Measurements from ENCODE around the gene TAGAP.
"Not testable (repeated sequence)": the region's sequence is repeated elsewhere in the genome, so short reads cannot be mapped to it uniquely, and the experiment has no call there.

TAGAP gene

DNA sequence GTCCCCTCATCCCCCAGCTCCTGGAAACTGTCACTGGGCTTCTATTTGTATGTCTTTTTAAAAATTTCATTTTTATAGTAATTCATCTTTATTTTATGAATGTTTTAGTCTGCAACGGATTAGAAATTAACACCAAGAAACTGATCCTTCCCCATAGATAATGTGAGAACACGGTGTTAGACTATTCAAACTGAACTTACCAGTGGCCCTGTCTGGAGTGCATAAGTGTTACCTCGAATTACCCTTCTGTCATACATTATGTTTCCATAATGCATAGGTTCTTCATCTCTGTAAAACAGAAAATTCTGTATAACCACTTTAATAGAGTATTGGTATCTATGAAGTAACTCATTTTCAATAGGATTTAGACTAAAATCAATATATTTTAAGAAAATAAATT is 51.2 kb downstream of the TAGAP start:
- Histone ChIP-seq H3K4me3 (ENCODE audit: low read depth in 1 of 2, low read length in 1 of 2) (no peak overlapping the region), H3K27me3 (no peaks in the 10 kb centered on the region), H3K4me1 (ENCODE audit: control insufficient read depth in 1 of 2, insufficient read depth in 1 of 2, low read depth in 1 of 2, low read length in 1 of 2) (peaks cover 9 to 10% of the 10 kb centered on the region in 2 experiments), H3K27ac (no peak overlapping the region), H3K36me3 (no peaks in the 10 kb centered on the region), H3K9me3 (no peaks in the 10 kb centered on the region)
- TF ChIP-seq, protein P1, sequence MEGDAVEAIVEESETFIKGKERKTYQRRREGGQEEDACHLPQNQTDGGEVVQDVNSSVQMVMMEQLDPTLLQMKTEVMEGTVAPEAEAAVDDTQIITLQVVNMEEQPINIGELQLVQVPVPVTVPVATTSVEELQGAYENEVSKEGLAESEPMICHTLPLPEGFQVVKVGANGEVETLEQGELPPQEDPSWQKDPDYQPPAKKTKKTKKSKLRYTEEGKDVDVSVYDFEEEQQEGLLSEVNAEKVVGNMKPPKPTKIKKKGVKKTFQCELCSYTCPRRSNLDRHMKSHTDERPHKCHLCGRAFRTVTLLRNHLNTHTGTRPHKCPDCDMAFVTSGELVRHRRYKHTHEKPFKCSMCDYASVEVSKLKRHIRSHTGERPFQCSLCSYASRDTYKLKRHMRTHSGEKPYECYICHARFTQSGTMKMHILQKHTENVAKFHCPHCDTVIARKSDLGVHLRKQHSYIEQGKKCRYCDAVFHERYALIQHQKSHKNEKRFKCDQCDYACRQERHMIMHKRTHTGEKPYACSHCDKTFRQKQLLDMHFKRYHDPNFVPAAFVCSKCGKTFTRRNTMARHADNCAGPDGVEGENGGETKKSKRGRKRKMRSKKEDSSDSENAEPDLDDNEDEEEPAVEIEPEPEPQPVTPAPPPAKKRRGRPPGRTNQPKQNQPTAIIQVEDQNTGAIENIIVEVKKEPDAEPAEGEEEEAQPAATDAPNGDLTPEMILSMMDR (IDR thresholded peaks at IDR 0.05): no peak

DNA sequence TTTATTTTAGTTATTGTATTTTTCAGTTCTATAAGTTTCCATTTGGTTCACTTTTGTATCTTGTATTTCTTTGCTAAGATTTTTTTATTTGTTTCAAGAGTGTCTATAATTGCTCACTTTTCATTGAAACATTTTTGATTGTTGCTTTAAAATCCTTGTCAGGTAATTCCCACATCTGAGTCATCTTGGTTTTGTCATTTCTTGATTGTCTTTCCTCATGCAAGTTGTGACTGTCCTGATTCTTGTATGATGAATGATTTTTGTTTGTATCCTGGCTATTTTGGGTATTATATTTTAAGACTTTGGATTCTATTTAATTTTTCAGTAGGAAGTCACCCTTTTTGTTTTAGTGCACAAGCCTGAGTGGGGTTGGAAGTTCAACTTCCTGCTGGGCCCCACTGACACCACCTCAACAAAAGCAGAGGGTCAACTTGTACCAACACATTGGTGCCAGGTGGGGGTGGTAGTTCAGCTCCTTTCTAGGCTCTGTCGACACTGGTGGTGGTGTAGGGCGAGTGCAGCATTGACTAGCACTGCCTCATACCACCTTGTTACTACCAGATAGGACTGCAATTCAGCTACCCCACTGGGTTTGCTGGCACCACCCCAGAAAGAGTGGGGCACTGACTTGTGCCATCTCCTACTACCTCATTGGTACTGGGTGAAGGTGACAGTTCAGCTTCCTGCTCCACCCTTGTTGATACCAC is 53.6 kb downstream of the TAGAP start:
- no peaks in the 10 kb centered on the region for H3K9me3 ChIP-seq
- no peaks in the 10 kb centered on the region for H3K4me1 ChIP-seq (ENCODE audit: control insufficient read depth in 1 of 2, insufficient read depth in 1 of 2, low read depth in 1 of 2, low read length in 1 of 2)
- TF ChIP-seq, protein P1 (IDR thresholded peaks at IDR 0.05): no peak
- H3K4me3 ChIP-seq (ENCODE audit: low read depth in 1 of 2, low read length in 1 of 2): no peak overlapping the region
- H3K27ac ChIP-seq: no peak overlapping the region
- H3K36me3 ChIP-seq: no peaks in the 10 kb centered on the region
- H3K27me3 ChIP-seq: no peaks in the 10 kb centered on the region

DNA sequence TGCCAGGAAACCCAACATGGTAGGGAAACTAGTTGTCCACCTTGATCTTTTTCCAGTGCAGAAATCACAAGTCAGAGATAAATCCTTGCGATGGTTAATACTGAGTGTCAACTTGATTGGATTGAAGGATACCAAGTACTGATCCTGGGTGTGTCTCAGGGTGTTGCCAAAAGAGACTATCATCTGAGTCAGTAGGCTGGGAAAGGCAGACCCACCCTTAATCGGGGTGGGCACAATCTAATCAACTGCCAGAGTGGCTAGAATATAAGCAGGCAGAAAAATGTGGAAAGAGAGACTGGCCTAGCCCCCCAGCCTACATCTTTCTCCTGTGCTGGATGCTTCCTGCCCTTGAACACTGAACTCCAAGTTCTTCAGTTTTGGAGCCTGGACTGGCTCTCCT is 55.1 kb downstream of the TAGAP start:
- not testable (repeated sequence) for H3K27me3 ChIP-seq; H3K4me3 ChIP-seq (ENCODE audit: low read depth in 1 of 2, low read length in 1 of 2); H3K4me1 ChIP-seq (ENCODE audit: control insufficient read depth in 1 of 2, insufficient read depth in 1 of 2, low read depth in 1 of 2, low read length in 1 of 2); H3K27ac ChIP-seq; H3K9me3 ChIP-seq; H3K36me3 ChIP-seq

DNA sequence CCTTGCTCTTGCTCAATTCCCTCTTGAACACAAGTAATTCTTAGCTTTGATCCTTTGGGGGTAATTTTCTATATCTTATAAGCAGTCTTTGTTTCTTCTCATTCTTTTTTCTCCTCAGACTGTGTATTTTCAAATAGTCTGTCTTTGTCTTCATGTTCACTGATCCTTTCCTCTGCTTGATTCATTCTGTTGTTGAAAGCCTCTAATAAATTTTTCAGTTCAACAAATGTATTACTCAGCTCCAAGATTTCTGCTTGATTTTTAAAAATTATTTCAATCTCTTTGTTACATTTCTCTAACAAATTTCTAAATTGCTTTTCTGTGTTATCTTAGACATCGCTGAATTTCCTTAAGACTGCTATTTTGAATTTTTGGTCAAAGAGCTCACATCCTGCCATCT is 56.3 kb downstream of the TAGAP start:
- TF ChIP-seq, protein P1 (IDR thresholded peaks at IDR 0.05): no peak
- no peaks in the 10 kb centered on the region for H3K4me1 ChIP-seq (ENCODE audit: control insufficient read depth in 1 of 2, insufficient read depth in 1 of 2, low read depth in 1 of 2, low read length in 1 of 2)
- no peaks in the 10 kb centered on the region for H3K27me3 ChIP-seq
- no peaks in the 10 kb centered on the region for H3K36me3 ChIP-seq
- H3K4me3 ChIP-seq (ENCODE audit: low read depth in 1 of 2, low read length in 1 of 2): no peak overlapping the region
- no peaks in the 10 kb centered on the region for H3K9me3 ChIP-seq
- no peak overlapping the region for H3K27ac ChIP-seq

DNA sequence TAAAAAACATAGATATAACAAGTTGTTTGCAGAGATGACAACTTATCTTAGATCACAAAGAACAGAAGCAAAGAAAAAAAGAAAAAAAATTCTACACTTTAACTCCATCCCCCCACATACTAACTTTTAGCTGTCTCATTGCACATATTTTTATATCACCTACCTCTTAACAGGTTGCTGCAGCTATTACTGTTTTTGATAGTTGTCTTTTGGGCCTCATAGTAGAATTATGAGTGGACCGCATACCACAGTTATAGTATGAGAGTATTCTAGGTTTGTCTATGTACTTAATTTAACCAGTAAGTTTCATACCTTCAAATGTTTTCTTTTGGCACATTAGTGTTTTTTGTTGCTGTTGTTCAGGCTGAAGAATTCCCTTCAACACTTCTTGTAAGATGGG is 57.1 kb downstream of the TAGAP start:
- Histone ChIP-seq H3K27me3 (no peaks in the 10 kb centered on the region), H3K4me3 (ENCODE audit: low read depth in 1 of 2, low read length in 1 of 2) (no peak overlapping the region), H3K4me1 (ENCODE audit: control insufficient read depth in 1 of 2, insufficient read depth in 1 of 2, low read depth in 1 of 2, low read length in 1 of 2) (no peaks in the 10 kb centered on the region), H3K36me3 (no peaks in the 10 kb centered on the region), H3K9me3 (no peaks in the 10 kb centered on the region), H3K27ac (no peak overlapping the region)
- TF ChIP-seq, protein P1 (IDR thresholded peaks at IDR 0.05): no peak
